ENCODE data around the gene GNAO1.

Gene GNAO1

GRCh38 chr16:56354016-56354415 is 162.7 kb downstream of the GNAO1 start:
- H3K4me3 ChIP-seq (ENCODE audit: control insufficient read depth, low read depth, low read length): no peak overlapping the region
- TF ChIP-seq CTCF (conservative IDR thresholded peaks at IDR 0.05; ENCODE audit: control insufficient read depth, insufficient read depth, low read depth, low read length): no peak
- no peak for DNase-seq (ENCODE audit: low read depth)

- no peak for DNase-seq (ENCODE audit: low read depth)
- TF ChIP-seq CTCF (conservative IDR thresholded peaks at IDR 0.05; ENCODE audit: control insufficient read depth, insufficient read depth, low read depth, low read length): no peak
- H3K4me3 ChIP-seq (ENCODE audit: control insufficient read depth, low read depth, low read length): no peak overlapping the region
These were observed 163.5 kb downstream of the GNAO1 start for GRCh38 chr16:56354746-56355145.

GRCh38 chr16:56355221-56355620 is 163.9 kb downstream of the GNAO1 start:
- DNase-seq (ENCODE audit: low read depth): no peak
- H3K4me3 ChIP-seq (ENCODE audit: control insufficient read depth, low read depth, low read length): no peak overlapping the region
- no peak for TF ChIP-seq CTCF (conservative IDR thresholded peaks at IDR 0.05; ENCODE audit: control insufficient read depth, insufficient read depth, low read depth, low read length)

- TF ChIP-seq CTCF (conservative IDR thresholded peaks at IDR 0.05; ENCODE audit: control insufficient read depth, insufficient read depth, low read depth, low read length): no peak
- DNase-seq (ENCODE audit: low read depth): no peak
- no peak overlapping the region for H3K4me3 ChIP-seq (ENCODE audit: control insufficient read depth, low read depth, low read length)
These were observed 164.5 kb downstream of the GNAO1 start for GRCh38 chr16:56355786-56356275.

- peak; percentile 81 for TF ChIP-seq CTCF (conservative IDR thresholded peaks at IDR 0.05; ENCODE audit: control insufficient read depth, insufficient read depth, low read depth, low read length)
- peak; percentile 80 for DNase-seq (ENCODE audit: low read depth)
- H3K4me3 ChIP-seq (ENCODE audit: control insufficient read depth, low read depth, low read length): peak overlapping the region; percentile 54
These were observed 165.3 kb downstream of the GNAO1 start for GRCh38 chr16:56356276-56357240.

GRCh38 chr16:56357241-56357764 is 166.0 kb downstream of the GNAO1 start:
- peak overlapping the region; percentile 54 for H3K4me3 ChIP-seq (ENCODE audit: control insufficient read depth, low read depth, low read length)
- DNase-seq (ENCODE audit: low read depth): peak; percentile 42
- TF ChIP-seq CTCF (conservative IDR thresholded peaks at IDR 0.05; ENCODE audit: control insufficient read depth, insufficient read depth, low read depth, low read length): no peak

Measured in fibroblast of mammary gland (primary cell).